GM20000 (cell line): ENCODE results near the gene CLN6.
A peak's percentile ranks its signal among the peaks of the same experiment; 100 is the strongest.

Experiments
- DNase-seq: peaks from one replicate; pipeline ENCODE4 v3.0.0; 2012; ENCODE audit warnings: low spot score
- TF ChIP-seq, protein P1 (sequence below): IDR thresholded peaks from 2 replicates; pipeline ENCODE4 v1.5.1; 2012; ENCODE audit warnings: mild to moderate bottlenecking, control low read depth; ENCODE audit errors: extremely low read depth, missing control alignments

The CLN6 gene

DNA sequence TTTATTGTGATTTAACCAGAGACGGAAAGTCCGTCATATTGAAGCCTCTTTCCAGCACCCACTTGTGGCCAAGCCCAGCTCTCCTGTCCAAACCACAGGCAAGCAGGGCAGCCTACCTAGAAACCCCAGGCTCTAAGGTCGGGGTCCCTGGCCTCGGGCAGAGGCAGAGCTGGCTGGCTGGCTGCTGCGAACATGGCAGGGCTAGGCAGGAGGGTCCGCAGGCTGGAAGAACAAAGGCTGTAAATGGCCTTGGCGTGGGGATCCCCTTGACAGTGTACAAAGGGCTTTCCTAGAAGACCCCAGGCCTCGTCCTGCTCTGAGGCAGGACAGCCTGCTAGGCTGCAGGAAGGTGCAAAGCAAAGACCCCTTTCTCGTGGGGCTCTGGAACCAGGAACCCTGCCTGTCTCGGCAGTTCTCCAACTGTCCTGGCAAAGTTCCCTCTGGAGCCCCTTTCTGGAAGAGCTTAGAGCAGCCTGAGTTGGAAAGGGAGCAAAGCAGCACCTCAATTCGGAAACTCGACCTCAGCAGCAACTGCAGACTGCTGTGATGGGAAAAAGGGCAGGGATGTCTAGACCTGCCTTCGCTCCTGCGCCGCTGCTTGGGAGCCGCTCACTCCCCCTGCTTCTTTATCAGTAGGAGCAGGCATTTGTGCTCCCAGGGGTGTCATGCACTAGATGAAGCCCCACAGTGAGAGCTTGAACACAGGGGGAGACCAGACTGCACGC lies 32.9 kb downstream of the CLN6 start:
- no peak for DNase-seq
- TF ChIP-seq, protein P1, sequence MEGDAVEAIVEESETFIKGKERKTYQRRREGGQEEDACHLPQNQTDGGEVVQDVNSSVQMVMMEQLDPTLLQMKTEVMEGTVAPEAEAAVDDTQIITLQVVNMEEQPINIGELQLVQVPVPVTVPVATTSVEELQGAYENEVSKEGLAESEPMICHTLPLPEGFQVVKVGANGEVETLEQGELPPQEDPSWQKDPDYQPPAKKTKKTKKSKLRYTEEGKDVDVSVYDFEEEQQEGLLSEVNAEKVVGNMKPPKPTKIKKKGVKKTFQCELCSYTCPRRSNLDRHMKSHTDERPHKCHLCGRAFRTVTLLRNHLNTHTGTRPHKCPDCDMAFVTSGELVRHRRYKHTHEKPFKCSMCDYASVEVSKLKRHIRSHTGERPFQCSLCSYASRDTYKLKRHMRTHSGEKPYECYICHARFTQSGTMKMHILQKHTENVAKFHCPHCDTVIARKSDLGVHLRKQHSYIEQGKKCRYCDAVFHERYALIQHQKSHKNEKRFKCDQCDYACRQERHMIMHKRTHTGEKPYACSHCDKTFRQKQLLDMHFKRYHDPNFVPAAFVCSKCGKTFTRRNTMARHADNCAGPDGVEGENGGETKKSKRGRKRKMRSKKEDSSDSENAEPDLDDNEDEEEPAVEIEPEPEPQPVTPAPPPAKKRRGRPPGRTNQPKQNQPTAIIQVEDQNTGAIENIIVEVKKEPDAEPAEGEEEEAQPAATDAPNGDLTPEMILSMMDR = no peak

- TF ChIP-seq, protein P1 = no peak
- DNase-seq = no peak
These were observed 34.0 kb downstream of the CLN6 start for GRCh38 chr15:68195336-68196112.

- DNase-seq = no peak
- TF ChIP-seq, protein P1 = no peak
These were observed 36.6 kb downstream of the CLN6 start for GRCh38 chr15:68192804-68193486.

DNA sequence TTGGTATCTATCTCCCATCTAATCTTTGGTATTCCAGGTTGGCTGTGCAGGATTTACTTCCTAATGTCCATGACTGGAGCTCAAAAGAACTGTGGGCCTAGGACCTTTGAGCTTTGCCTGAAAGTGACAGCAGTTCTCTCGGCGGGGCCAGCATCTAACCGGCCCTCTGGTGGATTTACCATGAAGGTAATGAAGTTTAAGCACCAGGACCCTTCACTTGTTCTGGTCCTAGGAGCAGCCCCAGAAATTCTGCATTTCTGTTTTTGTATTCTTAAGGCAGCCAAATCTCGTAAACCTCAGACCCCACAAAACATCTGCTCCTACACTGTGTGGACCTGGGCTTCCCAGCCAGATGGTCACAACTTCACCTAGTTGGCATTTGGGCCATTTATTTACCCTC lies 37.4 kb downstream of the CLN6 start:
- no peak for DNase-seq
- TF ChIP-seq, protein P1 = no peak

GRCh38 chr15:68191555-68191954 lies 38.0 kb downstream of the CLN6 start:
- no peak for DNase-seq
- TF ChIP-seq, protein P1 = no peak

GRCh38 chr15:68190048-68190447 lies 39.5 kb downstream of the CLN6 start:
- no peak for DNase-seq
- TF ChIP-seq, protein P1 = no peak

- TF ChIP-seq, protein P1 = no peak
- peak; percentile 13 for DNase-seq
These were observed 40.9 kb downstream of the CLN6 start for GRCh38 chr15:68188647-68189046.
